B cell (primary cell): ENCODE measurements around the gene PPBP. TPM values are rescaled to one million over a fixed set of nuclear protein-coding genes. Genes with fewer than 3 reads are reported as not detected.

Experiments used
- ATAC-seq: fragments of 200-7000 bp; cut with Tn5 transposase; one replicate; pipeline ENCODE4 v1.10.0; 2021; ENCODE audit warnings: low read depth, mild to moderate bottlenecking, moderate number of reproducible peaks, moderate library complexity
- CTCF ChIA-PET: fragments of 350-600 bp; sonication (Branson Sonifier 250); formaldehyde crosslinking; loops from one replicate; lab custom pipeline; 2021; ENCODE audit warnings: antibody characterized with exemption, inconsistent platforms; lab: Charles Lee
- POLR2A ChIA-PET: fragments of 350-600 bp; sonication (Branson Sonifier 250); formaldehyde crosslinking; loops from one replicate; lab custom pipeline; 2021; ENCODE audit warnings: antibody characterized with exemption; lab: Charles Lee
- DNase-seq: peaks from one replicate; pipeline ENCODE4 v3.0.0; 2013
- H2AFZ ChIP-seq: 2 replicates; pipeline ENCODE4 v1.6.1; 2012; ENCODE audit warnings: mild to moderate bottlenecking, low read depth, low read length; ENCODE audit not compliant: insufficient read depth, poor library complexity, severe bottlenecking
- H3K27ac ChIP-seq, 2 donors: 1 replicate in 1 of 2; 2 replicates in 1 of 2; pipeline ENCODE4 v1.5.1; 2012 to 2013; ENCODE audit warnings: low read length in 2 of 2, mild to moderate bottlenecking in 2 of 2, moderate library complexity in 1 of 2
- H3K27me3 ChIP-seq, 4 experiments: fragments of 200-600 bp in 1 of 4; sonication (generic) in 1 of 4; replicated peaks in 1 of 4; 1 replicate in 2 of 4; 2 replicates in 2 of 4; pipeline versions ENCODE4 v1.6.1 to v1.7.0; 2013 to 2016; ENCODE audit warnings: low read length in 3 of 4, mild to moderate bottlenecking in 2 of 4, mixed read lengths in 1 of 4, moderate library complexity in 1 of 4; ENCODE audit not compliant: insufficient read depth in 4 of 4, control insufficient read depth in 3 of 4; ENCODE audit errors: control extremely low read depth in 1 of 4
- H3K36me3 ChIP-seq, 2 experiments: replicated peaks in 1 of 2; 1 replicate in 1 of 2; 2 replicates in 1 of 2; pipeline versions ENCODE4 v1.6.1 to v1.7.1; 2013; ENCODE audit warnings: low read length in 1 of 2; ENCODE audit not compliant: insufficient read depth in 2 of 2, control insufficient read depth in 1 of 2; ENCODE audit errors: control extremely low read depth in 1 of 2, extremely low read depth in 1 of 2
- H3K4me1 ChIP-seq, 2 donors: fragments of 200-600 bp in 1 of 2; sonication (generic) in 1 of 2; 1 replicate in 1 of 2; 2 replicates in 1 of 2; pipeline versions ENCODE4 v1.5.1 to v1.6.1; 2013 to 2017; ENCODE audit warnings: low read length in 2 of 2; ENCODE audit not compliant: control insufficient read depth in 2 of 2, insufficient read depth in 2 of 2
- H3K4me2 ChIP-seq: replicated peaks from 2 replicates; pipeline ENCODE3; 2012; ENCODE audit warnings: mild to moderate bottlenecking, low read depth, low read length; ENCODE audit not compliant: poor library complexity, severe bottlenecking
- H3K4me3 ChIP-seq, 5 experiments: fragments of 200-600 bp in 1 of 5; sonication (generic) in 1 of 5; 1 replicate in 3 of 5; 2 replicates in 2 of 5; pipeline versions ENCODE4 v1.5.1 to v1.7.0; 2011 to 2016; ENCODE audit warnings: low read length in 4 of 5, mild to moderate bottlenecking in 4 of 5, low read depth in 2 of 5, control low read depth in 1 of 5, moderate library complexity in 1 of 5; ENCODE audit not compliant: insufficient read depth in 1 of 5; ENCODE audit errors: control extremely low read depth in 1 of 5, extremely low read depth in 1 of 5
- H3K79me2 ChIP-seq: fragments of 200-600 bp; sonication (generic); one replicate; pipeline ENCODE4 v1.6.0; 2016; ENCODE audit warnings: low read length; ENCODE audit not compliant: control insufficient read depth, insufficient read depth
- H3K9ac ChIP-seq: fragments of 200-600 bp; sonication (generic); 2 replicates; pipeline ENCODE4 v1.6.1; 2017; ENCODE audit warnings: mild to moderate bottlenecking, low read length, moderate library complexity
- H3K9me3 ChIP-seq, 3 donors: one replicate each; pipeline versions ENCODE4 v1.6.1 to v1.7.1; 2013; ENCODE audit warnings: low read length in 2 of 3; ENCODE audit not compliant: control insufficient read depth in 2 of 3, insufficient read depth in 1 of 3; ENCODE audit errors: control extremely low read depth in 1 of 3
- H4K20me1 ChIP-seq: 2 replicates; pipeline ENCODE4 v1.6.0; 2012; ENCODE audit warnings: mild to moderate bottlenecking, low read length; ENCODE audit not compliant: insufficient read depth, control insufficient read depth, poor library complexity, severe bottlenecking
- H3K27ac Mint-ChIP-seq: one replicate; pipeline ENCODE4 v1.8.0; 2021; ENCODE audit warnings: mixed read lengths
- H3K27me3 Mint-ChIP-seq: one replicate; pipeline ENCODE4 v1.8.0; 2021; ENCODE audit warnings: mixed read lengths
- H3K4me1 Mint-ChIP-seq: one replicate; pipeline ENCODE4 v1.8.0; 2021; ENCODE audit warnings: mixed read lengths
- H3K4me3 Mint-ChIP-seq: one replicate; pipeline ENCODE4 v1.8.0; 2021; ENCODE audit warnings: mixed read lengths
- H3K9me3 Mint-ChIP-seq: one replicate; pipeline ENCODE4 v1.8.0; 2022; ENCODE audit warnings: mixed read lengths; ENCODE audit not compliant: insufficient read depth
- CTCF ChIP-seq: fragments of 200-600 bp; IDR thresholded peaks from one replicate; pipeline ENCODE4 v1.8.0; 2022; ENCODE audit warnings: antibody characterized with exemption, mild to moderate bottlenecking
- EZH2 ChIP-seq: IDR thresholded peaks from 2 replicates; pipeline ENCODE4 v1.6.1; 2012; ENCODE audit warnings: borderline replicate concordance, low read depth, mild to moderate bottlenecking, moderate library complexity, low read length; ENCODE audit not compliant: insufficient read depth, poor library complexity, severe bottlenecking
- WGBS: methylation state at CpG from one replicate; pipeline ENCODE4 v1.1.5; 2013; ENCODE audit warnings: missing lambda C conversion rate; ENCODE audit not compliant: insufficient coverage; 5-methylcytosine and 5-hydroxymethylcytosine counted together
- intact Hi-C: fragments of 100-400 bp; cut with micrococcal nuclease; formaldehyde crosslinking; loops from one replicate; pipeline ENCODE4 v1.10.0; 2022
- polyA plus RNA-seq: library from polyadenylated mRNA; depleted of rRNA; stranded (reverse); fragments of >200 nt; gene quantifications from 2 replicates; pipeline ENCODE4 v1.2.3, GENCODE V29; 2012
- total RNA-seq, 2 donors: library from RNA; stranded (reverse); fragments of 120-200 nt in 1 of 2; gene quantifications; 1 replicate in 1 of 2; 2 replicates in 1 of 2; pipeline versions ENCODE4 v1.2.3 to v1.2.4, GENCODE V29; 2013 to 2022

The PPBP gene
- total and polyA plus RNA-seq, 2 donors (not counting 1 experiment from before 2014, with no cell fraction given) = 0.42 to 0.43 TPM

GRCh38 chr4:73948990-73949706 is 38.8 kb downstream of the PPBP start:
- CTCF ChIA-PET = no interaction called here

More at GRCh38 chr4:73948990-73949706, 38.8 kb downstream of the PPBP start:
- Histone ChIP-seq H2AFZ (no peak overlapping the region), H3K27me3 (peaks cover 0 to 8% (median 5%) of the 10 kb centered on the region in 4 experiments), H3K36me3 (no peaks in the 10 kb centered on the region), H3K9me3 (no peaks in the 10 kb centered on the region), H3K4me1 (no peaks in the 10 kb centered on the region), H3K79me2 (no peaks in the 10 kb centered on the region), H4K20me1 (no peaks in the 10 kb centered on the region), H3K9ac (no peak overlapping the region), H3K4me3 (no peak overlapping the region), H3K27ac (no peak overlapping the region), H3K4me2 (no peak overlapping the region)
- Mint-ChIP-seq H3K27ac (no peak overlapping the region), H3K4me3 (no peak overlapping the region), H3K4me1 (no peaks in the 10 kb centered on the region), H3K9me3 (peaks cover under 1% of the 10 kb centered on the region), H3K27me3 (peaks cover 17% of the 10 kb centered on the region)
- TF ChIP-seq EZH2 (no peak), CTCF (no peak)
- DNase-seq (no peak), ATAC-seq (no peak)
- 94% methylated on average over 4 of the region's 7 CpGs for WGBS
- POLR2A ChIA-PET = no interaction called here
- intact Hi-C loops = no loop called here
